Effector CD8-positive, alpha-beta T cell (primary cell): ENCODE data around the gene ABCA4.

Experiments
- DNase-seq: peaks from one replicate; lab custom pipeline; 2025; lab: John Stamatoyannopoulos, UW

The ABCA4 gene

DNA sequence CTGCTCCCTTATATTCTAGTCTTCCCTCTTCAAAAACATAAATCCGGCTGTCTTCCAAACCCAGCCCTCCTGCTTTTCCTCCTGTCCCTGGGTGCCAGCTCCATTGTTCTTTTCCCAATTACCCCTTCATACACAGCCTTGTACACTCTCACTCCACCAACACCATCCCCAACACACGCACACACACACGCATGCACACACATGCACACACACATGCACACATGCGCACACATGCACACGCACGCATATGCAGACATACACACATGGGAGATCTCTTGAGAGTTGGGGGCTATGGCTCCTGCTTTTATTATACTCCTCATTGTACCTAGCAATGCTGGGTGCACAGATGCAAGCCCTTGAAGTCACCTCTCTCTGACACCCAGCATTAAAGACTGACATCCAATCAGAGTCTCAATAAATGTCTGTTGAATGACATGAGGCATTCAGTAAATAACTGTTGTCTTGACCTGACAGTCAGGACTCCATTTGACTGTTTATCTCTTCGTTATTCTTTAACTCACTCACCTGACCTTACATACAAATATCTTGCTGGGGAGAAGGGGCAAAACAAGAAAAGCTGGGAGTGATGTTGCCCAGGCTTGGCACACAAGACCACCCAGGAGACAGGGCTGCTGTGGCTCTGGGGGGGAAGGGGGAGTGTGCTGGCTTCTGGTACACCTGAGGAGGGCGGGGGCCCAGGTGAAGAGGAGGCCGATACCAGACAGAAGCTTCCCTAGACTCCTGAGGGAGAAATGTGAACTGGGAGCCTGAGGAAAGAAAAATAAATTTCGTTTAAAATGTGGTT, 16.0 kb downstream of the ABCA4 start:
- no peak for DNase-seq

DNA sequence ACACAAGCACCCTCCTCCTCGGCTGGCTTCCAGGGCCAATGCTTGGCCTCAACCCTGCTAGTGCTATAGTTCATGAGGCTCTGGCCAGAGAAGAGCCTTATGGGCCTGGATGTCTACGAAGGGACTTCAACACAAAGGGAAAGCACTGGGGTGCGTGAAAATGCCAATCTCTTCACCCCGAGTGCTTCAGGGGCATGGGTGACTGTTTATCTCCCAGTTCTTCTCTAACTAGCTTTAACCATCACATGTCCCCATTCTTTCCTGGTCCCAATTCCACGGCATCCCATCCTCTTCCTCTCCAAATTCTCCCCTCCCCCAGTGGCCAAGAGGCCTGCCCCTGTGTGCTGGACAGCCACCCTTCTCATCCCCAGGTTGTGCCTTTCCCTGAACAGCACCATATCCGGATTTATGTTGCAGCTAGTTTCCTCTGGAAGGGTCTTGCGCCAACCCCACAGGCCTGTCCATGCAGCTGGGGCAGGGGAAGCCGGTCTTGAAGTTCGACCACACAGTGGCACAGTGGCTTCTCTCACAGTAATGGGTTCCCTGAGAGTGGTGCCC, 16.7 kb downstream of the ABCA4 start:
- no peak for DNase-seq

DNA sequence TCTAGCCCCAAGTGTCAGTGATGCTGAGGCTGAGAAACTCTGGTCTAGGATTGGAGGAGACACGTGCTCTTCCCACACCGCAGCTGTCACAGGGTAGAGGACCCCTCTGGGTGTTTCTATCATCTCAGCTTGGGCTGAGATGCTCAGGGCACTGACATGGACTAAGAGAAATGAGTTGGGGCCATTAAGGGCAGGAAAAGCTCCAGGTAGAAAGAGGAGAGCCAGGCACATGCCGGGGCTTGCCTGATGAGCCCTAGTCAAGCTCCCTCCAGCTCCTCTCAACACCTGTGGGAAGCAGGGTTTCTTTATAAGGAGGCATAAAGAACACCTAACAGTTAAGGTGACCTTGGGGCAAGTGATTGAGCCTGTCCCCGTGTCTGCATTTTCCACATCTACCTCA, 17.3 kb downstream of the ABCA4 start:
- DNase-seq, result no peak

DNA sequence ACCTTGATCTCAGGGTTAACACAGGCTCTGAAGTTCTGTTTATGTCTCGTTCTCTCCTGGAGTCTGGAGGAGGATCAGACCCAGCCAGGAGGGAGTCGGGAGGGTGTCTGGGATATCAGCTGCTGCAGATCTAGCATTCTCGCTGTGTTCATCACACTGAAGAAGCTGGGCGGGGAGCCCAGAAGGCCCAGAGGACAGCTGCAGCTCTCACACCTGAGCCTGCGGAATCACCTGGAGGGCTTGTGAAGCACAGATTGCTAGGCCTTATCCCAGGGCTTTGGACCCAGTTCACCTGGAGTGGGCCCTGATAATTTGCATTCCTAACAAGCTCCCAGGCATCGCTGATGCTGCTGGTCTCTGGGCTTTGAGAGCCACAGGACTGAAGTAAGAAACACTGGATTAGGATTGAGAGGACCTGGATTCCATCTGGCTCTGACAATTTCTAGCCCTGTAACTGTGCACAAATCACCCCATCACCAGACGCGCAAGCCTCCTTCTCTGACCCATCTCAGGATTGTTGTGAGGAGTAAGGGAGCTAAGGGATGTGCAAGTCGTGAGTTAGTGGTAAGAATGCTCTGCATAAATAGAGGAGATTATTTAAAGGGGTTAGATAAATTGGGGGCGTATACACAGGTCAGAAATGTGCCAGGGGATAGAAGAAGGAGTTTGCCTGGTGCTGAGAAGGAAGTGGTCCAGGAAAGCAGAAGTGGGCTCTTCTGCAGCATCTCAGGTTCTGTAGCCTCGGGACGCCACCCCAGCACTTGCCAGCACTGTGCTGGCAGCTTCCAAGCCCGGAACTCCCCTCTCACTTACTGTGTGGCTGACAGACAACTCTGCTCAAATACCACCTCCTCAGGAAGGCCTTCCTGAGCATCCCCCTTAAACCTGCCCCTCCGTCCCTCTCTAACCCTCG, 19.1 kb downstream of the ABCA4 start:
- DNase-seq, result no peak

DNA sequence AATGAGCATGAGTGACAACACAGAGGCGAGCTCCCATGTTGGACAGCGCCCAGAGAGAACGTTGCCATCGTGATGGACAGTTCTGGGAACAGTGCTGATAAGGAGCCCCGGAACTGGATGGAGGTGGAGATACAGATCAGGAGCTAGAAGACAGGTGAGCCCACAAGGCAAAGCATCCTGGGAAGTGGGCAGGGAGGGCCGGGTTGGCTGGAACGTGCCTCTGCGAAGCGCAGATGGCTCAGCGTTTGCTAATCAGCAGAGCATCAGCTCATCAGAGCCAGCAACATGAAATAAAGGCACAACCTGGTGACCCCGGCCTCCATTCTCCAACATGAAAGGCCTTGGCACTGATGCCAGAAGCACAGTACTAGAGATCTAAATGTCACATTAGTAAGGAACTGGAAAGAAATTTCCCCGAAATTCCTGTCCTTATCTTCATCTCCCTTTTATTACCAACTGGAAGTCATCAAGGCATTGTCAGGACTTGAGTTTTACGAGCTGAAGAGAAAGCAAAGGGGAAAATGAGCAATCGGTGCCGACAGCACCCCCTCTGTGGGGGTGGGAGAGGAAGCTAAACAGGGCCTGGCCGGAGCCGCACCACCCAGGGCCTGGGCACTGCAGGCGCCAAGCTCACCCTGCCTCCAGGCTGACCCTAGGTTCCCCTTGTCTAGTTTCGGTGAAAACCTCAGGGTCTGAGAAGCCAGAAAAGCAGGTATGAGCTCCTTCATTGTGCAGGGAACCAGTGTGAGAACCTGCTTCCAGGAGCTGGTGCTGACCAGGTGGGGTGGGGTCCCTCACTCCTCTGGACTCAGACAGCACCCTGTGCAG, 19.9 kb downstream of the ABCA4 start:
- no peak for DNase-seq

DNA sequence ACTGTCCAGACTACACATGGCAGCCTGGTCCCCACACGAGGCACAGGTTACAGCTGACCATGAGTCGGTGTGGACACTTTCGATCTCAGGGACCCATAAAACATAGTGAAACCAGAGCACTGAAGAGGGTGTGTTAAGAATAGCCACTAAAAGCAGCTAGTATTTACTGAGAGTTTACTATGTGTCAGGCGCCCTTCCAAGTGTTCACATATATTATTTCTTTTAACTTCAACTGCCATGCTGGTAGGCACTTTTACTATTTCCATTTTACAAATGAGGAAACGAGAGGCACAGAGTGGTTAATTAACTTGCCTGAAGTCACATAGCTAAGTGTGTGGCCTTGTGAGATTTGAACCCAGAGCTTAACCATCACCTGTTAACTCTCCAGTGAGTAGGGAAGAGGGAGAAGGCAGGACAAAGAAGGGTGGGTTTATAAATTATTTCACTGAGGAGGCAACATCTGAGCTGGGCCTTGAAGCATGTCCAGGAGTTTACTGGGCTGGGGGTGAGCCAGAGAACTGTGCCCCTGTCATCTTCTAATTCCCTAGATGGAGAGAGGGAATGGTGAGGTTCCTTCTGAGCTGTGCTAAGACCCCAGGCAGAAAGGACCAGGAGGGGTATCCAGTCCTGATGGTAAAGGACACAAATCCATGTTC, 20.7 kb downstream of the ABCA4 start:
- DNase-seq, result no peak

DNA sequence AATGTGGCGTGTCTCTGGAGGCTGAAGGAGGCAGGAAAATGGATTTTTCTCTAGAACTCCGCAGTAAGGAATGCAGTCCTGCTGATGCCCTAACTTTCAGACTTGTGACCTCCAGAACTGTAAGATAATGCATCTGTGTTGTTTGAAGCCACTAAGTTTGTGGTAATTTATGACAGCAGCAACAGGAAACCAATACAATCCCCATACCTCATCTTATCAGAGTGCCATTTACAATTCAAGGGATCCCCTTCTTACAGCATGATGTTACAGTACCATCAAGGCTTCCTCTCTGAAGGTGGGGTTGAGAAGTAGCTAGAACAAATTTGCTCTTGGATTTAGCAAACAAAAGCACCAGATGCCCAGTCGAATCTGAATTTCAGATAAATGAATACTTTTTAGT, 21.6 kb downstream of the ABCA4 start:
- no peak for DNase-seq

DNA sequence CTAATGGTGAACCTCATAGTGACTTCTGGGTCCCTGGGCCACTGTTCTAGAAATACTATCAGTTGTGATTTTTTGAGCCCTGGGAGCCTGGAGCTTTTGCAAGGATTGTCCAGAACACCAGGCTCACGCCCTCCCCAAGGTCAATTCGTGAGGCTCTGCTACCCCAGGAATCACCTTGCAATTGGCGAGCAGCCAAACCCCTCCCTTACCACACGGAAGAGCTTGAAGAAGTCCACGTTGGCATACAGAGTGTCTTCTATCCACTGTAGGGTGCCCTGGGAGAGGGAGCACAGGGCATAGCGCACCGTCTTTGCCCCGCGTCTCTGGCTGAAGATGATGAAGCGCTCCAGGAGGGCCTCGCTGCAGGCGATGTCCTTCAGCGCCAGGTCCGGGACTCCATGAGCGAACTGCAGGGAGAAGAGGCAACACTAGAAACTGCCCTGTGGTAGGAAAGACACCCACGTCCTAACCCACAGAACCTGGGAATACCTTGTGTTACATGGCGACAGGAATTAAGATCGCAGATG, 22.3 kb downstream of the ABCA4 start:
- DNase-seq, result no peak

DNA sequence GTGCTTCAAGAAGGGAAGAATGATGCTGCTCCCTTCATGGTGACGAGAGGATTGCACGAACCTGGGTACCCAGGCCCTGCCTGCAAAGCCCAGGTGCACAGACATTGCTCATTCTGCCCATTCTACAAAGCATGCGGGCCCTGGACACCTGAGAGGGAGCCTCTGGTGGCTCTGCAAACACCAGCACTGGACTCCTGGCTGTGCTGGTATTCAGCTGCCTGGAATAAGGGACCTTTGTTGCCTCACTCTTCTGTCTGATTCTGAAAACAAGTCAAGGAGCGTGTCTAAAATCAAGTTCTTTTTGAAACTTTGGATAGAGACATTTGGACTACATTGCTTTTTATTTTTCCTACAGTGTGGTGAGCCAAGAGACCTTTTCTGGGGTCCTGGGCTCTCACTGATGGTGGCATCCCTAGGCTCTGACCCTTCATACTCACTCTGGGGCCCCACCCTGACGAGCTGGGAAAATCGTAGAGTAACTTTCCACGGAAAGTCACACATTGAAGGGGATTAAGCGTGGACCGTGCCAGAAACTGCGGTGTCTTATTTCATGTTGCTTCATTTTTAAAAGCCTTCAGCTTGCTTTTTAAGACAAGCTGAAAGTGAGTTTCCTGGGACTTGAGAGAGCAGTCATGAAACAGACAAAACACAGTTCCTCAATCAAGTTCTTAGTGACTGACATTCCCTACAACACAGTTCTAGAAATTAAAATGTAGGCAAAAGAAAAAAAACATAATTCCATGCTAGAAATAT, 24.0 kb downstream of the ABCA4 start:
- DNase-seq, result no peak

DNA sequence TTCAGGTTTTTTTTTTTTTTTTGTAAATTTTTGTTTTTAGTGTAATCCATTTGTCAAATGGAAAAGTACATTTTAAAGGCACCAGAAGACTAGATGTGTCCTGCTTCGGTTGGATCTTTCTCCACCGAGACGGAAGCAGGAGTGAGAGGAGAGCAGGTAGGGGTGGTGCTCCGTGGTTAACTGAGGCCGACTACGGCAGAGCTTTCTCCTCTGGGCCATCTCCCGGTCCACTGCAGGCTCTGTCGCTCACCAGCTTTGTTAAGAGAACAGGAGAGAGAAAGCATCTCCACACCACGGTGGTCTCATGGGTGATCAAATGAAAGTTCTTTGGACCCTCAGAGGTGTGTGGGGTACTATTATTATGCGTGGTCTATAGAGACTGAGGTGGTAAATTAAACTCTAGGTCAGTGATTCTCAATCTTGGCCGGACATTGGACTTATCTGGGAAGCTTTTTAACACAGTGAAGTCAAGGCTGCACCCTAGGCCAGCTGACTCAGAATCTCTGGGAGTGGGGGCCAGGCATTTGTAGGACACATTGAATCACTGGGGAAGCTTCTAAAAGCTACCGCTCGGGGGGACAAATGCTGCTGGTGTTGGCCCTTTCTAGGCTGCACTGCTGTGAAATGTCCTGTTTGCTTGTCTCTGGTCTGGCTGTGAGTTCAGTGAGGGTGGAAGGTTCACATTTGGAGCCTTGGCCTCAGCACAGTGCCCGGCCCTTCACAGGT, 25.0 kb downstream of the ABCA4 start:
- no peak for DNase-seq

DNA sequence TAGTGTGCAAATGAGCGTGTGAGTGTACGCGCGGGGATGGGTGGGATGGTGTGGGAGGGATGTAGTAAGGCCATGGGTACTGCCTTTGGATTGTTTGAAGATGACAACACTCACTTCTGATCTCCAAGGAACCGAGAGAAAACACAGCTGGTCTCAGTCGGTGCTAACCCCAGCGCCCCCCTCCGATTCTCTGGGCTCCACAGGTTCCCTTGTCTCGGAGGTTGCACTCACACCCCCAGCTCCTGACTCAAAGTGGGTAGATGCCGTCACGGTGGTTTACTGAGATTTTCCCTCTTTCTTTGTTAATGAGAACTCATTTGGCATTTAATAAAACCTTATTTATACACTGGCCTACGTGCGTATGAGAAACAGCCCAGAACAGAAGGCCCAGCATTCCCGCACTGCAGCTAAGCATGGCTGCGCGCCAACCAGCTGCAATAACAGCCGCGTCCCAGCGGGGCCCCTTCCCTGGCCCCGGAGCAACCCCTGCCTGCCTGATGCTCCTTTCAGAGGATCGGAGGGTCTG, 25.8 kb downstream of the ABCA4 start:
- DNase-seq, result no peak

DNA sequence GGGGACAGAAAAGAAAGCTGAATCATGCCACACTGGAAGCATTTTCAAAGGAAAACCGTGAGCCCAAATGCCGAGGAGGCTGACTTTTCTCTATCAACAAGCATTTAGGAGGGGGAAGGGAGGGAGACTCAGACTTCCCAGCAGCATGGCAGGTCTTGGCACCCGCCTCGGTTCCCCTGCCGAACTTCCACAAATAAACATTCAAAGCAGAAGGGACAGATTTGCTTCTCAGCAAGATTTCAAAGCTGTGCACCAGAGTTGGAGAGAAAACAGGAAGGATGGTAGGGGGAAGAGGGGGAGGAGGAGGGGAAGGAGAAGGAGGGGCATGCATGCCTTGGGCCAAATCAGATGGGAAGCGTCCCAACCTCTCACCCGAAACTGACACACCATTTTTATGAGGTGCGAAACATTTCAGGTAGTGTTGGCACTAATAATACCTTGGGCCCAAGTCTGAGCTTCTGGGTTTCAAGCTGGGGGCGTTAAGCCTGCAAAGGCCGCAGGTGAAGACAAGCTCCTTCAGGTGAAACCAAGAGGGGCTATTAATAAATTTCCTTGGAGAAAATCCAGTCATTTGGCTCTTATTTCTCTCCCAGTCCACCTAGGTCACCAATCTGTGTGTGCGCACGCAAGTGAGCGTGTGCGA, 26.4 kb downstream of the ABCA4 start:
- DNase-seq, result no peak

DNA sequence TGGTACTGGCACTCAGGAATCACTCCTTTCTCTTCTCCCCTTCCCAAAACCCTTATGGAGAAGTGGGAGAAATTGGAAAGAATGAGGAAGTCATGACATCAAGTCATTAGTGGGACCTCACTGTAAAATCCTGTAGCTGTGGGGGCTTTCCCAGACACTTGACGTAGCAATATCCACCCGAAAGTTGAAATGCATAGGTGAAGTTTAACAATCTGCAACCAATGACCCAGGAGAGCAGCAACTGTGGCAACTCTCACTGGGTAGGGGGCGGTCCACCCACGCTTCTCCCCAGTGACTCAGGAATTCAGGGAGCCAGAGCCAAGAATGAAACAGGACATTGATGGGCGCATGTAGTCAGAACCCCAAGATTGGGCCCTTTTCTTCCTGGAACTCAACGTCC, 27.0 kb downstream of the ABCA4 start:
- no peak for DNase-seq

DNA sequence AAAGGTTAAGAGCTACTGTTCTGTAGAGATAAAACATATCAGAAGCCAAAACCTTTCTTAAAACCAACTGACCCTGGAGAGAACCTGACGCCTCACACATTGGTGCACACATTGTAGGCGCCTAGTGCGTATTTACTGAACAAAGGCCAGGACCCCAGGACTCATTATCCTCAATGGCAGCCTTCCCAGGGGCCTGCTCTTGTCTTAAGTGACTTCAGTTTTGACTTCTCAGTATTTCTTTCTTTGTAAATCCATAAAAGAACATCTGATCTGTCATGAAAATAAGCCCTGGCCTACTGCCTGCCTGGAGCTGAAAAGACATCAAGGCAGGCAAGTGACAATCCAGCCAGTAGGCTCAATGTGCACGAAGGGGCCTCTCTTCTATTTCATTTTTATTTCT, 27.6 kb downstream of the ABCA4 start:
- DNase-seq, result no peak

DNA sequence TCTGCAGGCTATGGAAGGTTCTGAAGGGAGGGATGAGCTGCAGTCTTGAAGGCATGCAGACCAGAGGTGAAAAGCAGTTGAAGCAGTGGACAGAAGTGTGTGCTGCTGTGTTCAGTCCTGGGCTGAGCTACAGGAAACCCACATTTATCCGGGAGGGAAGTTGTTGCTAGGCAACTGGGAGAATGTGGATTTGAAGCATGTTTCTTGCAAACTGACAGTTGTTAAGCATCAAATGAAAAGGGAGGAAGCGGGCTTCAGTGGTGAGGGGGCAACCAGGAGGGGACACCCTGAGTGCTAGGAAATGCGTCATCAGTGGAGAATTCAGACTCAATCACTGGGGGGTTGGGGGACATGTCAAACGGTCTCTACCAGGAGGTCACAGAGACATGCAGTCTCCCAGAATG, 28.7 kb downstream of the ABCA4 start:
- no peak for DNase-seq

DNA sequence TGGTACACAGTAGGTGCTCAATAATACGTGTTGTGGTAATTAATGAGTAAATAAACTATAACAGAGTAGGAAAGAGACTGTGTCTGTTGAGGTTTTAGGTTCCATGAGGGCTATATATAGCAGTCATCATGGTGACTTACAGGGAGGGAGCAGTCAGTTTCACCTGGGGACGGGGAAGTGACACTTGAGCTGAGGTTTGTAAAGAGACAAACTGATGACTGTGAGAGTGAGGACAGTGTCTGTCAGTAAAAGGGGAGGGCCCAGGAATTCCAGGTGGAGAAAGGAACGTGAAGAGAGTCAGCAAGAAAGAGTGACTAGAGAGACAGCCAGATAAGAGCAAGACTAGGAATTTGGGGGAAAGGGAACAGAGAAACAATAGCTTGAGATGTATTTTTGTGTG, 30.2 kb downstream of the ABCA4 start:
- no peak for DNase-seq

DNA sequence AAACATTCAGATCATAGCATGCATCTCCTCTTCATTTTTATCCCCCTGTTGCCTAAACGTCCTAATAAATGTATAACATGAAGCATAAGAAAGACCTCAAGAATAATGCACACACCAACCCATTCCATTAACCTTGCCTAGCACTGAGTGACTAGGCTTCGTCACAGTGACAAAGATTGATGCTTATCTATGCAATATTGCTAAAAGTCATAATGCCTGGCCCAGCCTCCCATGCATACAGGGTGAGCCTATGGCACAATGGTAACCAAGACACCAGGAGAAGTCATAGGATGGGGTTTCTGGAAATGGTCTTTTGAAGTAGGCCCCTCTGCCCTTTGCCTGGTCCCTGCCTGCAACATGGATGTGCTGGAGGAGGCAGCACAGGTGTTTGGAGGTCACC, 33.8 kb downstream of the ABCA4 start:
- no peak for DNase-seq

DNA sequence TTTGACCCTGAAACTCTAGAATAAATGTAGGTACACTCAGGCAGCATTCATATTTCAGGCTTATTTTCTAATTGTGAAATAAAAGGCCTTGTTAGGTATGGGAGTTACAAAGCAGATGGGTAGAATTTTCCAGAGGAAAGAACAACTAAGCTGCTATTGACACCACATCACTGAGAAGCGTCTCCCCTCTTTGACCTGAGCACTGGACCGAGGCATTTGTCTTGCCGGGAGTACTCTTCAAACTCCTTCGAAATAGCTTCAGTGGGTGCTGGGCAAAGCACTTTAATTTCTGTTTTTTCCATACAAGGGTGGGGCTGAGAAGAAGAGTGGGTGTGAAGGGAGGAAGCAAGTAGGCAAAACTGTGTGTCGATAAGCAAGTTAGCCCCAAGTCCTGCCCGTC, 36.4 kb downstream of the ABCA4 start:
- DNase-seq, result no peak

DNA sequence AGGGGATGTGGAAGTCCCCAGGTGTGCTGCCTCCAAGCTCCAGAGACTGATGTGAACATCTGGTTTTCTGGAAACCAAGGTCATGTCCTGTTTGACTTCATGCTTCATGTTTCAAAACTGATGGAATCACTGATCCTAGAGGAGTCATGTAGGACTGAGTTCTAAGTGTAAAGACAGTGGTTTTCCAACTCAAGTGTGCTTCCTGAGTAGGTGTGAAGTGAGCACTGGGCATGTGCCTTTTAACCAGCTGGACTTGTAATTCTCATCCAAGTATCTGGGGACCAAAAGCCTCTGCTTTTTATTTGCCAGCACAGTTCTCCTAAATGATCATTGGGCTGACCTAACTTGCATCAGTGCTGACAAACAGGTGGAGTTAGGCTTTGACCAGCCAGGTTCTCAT, 36.9 kb downstream of the ABCA4 start:
- no peak for DNase-seq
